Superior temporal gyrus (tissue), 1 donor: ENCODE data around the gene CCDC102B.
"Not testable (repeated sequence)": the region's sequence is repeated elsewhere in the genome, so short reads cannot be mapped to it uniquely, and the experiment has no call there.

ENCODE experiments used
- DNase-seq: peaks from one replicate; pipeline ENCODE4 v3.0.0-alpha.2; 2016; ENCODE audit errors: extremely low spot score

CCDC102B gene

GRCh38 chr18:68909579-68909978, 111.7 kb downstream of the CCDC102B start:
- DNase-seq: no peak

- no peak for DNase-seq
These were observed 117.2 kb downstream of the CCDC102B start for GRCh38 chr18:68915061-68915460.

GRCh38 chr18:68916734-68917133, 118.9 kb downstream of the CCDC102B start:
- DNase-seq: no peak

GRCh38 chr18:68918216-68918615, 120.3 kb downstream of the CCDC102B start:
- no peak for DNase-seq

- DNase-seq: no peak
These were observed 122.0 kb downstream of the CCDC102B start for GRCh38 chr18:68919900-68920299.

GRCh38 chr18:68922392-68922791, 124.5 kb downstream of the CCDC102B start:
- no peak for DNase-seq

GRCh38 chr18:68925268-68925667, 127.4 kb downstream of the CCDC102B start:
- no peak for DNase-seq

- no peak for DNase-seq
These were observed 131.1 kb downstream of the CCDC102B start for GRCh38 chr18:68928762-68929675.

- DNase-seq: no peak
These were observed 137.8 kb downstream of the CCDC102B start for GRCh38 chr18:68935686-68936085.

- no peak for DNase-seq
These were observed 139.2 kb downstream of the CCDC102B start for GRCh38 chr18:68937029-68937599.

GRCh38 chr18:68940039-68940438, 142.2 kb downstream of the CCDC102B start:
- no peak for DNase-seq

- no peak for DNase-seq
These were observed 142.9 kb downstream of the CCDC102B start for GRCh38 chr18:68940754-68941153.

GRCh38 chr18:68942230-68942629, 144.3 kb downstream of the CCDC102B start:
- DNase-seq: no peak

GRCh38 chr18:68943861-68944260, 146.0 kb downstream of the CCDC102B start:
- DNase-seq: not testable (repeated sequence)

- DNase-seq: no peak
These were observed 146.4 kb downstream of the CCDC102B start for GRCh38 chr18:68944330-68944729.

GRCh38 chr18:68944826-68945225, 146.9 kb downstream of the CCDC102B start:
- no peak for DNase-seq

GRCh38 chr18:68948622-68949021, 150.7 kb downstream of the CCDC102B start:
- DNase-seq: no peak

- no peak for DNase-seq
These were observed 156.9 kb downstream of the CCDC102B start for GRCh38 chr18:68954738-68955137.

- no peak for DNase-seq
These were observed 158.8 kb downstream of the CCDC102B start for GRCh38 chr18:68956650-68957049.

GRCh38 chr18:68960355-68960754, 162.5 kb downstream of the CCDC102B start:
- no peak for DNase-seq

- DNase-seq: no peak
These were observed 164.7 kb downstream of the CCDC102B start for GRCh38 chr18:68962623-68963022.

GRCh38 chr18:68965817-68966216, 167.9 kb downstream of the CCDC102B start:
- no peak for DNase-seq

- DNase-seq: no peak
These were observed 171.1 kb downstream of the CCDC102B start for GRCh38 chr18:68969027-68969426.
